HG03354 (cell line): Measurements from ENCODE around the gene ST3GAL5.

Experiments used
- ATAC-seq: cut with Tn5 transposase; IDR thresholded peaks from one replicate; pipeline ENCODE4 v1.9.1; 2021; ENCODE audit warnings: mild to moderate bottlenecking; ENCODE audit not compliant: unreplicated experiment, poor library complexity, severe bottlenecking

ST3GAL5 gene

DNA sequence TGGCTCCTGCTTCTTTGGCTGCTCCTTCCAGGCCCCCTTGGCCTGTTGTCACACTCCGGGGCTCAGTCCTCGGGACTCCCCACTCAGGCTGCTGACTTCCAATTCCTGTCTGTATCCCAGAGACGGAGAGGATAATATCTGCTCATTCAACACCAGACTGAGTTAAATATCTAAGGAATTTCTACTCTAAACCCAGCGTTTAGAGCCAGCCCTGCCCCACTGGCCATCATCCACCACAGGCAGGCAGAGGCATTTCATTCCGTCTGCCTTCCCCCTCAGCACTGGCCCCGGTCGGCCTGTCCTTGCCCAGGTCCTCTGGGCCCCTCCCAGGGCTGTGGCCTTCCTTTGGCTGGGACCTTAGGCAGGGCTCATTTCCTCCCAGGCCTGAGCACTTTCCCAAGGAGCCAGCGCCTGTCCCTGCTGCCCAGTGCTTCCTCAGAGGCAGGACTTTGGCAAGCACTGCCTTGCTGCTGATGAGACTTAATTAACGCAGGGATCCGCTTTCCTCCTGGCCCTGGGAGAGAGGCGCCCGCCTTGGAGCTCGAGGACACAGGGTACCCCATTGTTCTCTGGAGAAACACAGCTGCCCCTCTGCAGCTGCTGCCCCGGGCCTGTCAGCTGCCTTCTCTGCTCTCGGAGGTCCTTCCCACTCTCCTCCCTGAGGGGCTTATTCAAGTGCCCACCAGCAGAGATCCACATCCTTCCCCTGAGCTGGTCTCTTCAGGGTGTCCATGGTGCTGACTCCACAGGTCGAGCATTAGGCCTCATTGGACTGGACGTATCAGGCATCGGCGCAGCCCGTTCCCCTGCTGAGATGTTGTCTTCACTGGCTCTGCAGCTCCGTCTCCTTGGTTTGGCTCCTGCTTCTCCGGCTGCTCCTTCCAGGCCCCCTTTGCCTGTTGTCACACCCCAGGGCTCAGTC is 92.2 kb downstream of the ST3GAL5 start:
- ATAC-seq: no peak

DNA sequence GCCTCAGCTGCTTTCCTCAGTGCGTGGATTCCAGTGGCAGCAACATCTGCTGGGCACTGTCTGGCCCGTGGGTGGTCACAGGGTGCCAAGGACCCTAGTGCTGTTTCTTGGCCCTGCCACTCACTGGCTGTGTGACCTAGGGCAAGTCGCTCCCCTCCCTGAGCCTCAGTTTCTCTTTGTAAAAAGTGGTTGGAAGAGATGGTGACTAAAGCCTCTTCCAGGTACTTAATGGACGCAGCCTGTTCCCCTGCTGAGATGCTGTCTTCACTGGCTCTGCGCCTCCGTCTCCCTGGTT is 92.8 kb downstream of the ST3GAL5 start:
- no peak for ATAC-seq

DNA sequence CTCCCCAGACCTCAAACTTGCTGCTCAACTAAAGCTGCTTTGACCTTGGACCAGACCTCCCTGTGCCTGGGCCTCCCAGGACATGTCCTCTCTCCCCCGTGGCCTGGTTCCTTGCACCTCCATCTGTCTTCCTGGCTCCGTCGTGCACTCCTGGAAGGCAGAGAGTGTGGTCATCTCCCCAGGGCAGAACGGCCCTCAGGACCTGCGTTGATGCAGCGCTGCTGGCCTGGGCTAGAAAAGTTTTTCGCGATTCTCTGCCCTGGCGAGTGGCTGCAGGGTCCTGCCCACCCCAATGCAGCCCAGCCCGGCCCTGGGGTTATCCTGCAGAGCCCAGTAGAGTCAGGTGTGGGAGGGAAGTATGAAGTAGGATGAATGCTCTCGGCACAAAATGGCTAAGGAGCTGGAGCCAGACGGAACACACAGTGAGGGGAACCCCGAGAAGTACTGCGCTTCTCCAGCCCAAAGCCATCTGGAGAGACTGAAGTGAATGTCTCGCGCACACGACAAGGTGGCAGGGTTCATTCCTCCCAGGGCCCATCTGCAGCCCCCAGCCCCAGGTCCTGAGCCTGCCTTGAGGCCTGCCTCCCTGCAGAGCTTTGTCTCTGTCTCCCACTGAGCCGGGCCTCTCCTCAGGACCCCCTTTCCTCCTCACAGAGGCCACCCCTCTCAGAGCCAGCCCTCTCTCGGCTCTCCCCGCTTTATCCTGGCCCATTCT is 93.3 kb downstream of the ST3GAL5 start:
- ATAC-seq: no peak

DNA sequence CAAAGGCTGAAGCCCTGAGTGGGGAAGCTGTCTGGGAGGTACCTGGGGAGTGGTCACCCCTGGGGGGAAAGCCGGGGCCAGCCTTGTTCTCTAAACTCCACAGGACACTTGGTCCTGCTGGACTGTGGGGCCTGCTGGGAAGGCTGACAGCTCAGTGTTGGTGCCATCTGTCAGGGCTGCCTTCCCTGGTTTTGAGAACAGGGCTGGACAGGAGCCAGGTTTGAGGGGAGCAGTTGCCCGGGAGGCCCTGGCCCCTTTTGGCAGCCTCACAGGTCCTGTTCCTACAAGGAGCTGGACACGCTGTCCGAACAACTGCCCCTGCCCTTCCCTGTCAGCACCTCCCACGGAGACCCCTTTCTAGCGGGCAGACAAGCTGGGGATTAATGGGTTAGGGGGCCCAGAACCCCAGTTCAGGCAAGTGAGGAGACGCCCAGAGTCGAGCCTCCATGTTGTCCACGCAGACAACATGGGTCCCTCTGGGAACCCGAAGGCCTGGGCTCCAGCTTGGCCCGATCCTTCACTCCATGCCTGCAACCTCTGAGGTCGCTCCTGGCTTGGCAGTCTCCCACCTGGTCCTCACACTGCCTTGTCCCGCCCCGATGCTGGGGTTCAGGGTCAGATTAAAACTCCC is 94.2 kb downstream of the ST3GAL5 start:
- no peak for ATAC-seq

DNA sequence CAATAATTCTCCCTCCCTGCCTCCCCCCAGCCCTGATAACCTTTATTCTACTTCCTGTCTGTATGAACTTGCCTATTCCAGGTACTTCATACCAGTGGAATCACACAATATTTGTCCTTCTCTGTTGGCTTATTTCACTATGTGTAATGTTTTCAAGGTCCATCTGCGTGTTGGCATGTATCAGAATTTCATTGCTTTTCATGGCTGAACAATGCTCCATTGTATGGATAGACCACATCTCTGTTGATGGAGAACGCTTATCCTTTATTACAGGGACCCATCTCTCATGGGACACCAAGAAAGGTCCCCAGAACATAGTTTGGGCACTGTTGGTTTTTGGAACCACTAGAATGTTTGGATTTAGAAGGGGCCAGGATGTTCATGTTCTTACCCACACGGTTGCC is 94.8 kb downstream of the ST3GAL5 start:
- ATAC-seq: no peak

DNA sequence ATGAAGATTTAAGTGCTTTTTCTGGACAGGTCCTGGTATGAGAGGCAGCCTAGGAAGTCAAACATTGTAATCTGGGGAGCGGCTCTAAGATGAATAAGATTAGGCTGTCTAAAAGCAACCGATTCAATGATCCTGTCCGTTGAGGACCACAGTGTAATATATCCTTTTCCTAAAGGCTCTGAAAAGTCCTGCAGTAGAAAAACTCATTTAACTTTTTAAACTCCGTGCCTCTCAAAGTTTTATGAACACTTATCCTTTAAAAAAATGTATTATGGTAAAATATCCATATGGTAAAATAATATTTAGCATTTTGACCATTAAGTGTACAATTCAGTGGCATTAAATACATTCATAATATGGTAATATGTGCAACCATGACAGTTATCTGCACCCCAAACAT is 95.2 kb downstream of the ST3GAL5 start:
- ATAC-seq: no peak

DNA sequence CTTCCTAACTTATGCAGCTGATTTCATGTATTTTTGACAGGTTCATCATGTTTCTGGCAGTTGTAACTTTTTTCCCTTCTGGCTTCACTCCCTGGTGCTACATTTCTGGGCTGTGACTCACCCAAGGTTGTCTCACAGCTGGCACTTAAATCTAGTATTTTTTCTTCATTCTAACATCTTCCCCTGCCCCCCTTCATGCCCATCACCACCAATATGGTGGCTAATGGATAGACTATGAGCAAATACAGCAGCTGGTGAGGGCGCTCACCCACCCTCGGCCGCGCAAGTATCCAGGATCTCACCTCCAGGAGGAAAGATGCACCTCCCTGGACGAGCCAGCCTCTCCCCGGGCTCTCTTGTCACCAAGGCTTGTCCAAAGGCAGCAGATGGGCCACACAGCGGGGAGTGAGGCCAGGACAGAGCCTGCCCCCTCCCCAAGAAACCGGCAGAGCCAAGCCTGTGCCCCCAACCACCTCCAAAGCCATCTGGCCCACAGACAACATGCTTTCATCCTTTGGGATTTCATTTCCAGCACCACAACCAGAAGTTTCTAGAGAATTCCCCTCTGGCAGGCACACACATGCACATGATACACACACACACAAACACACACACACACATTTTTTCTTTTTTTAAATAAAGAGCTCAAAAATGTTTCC is 95.9 kb downstream of the ST3GAL5 start:
- ATAC-seq: no peak

DNA sequence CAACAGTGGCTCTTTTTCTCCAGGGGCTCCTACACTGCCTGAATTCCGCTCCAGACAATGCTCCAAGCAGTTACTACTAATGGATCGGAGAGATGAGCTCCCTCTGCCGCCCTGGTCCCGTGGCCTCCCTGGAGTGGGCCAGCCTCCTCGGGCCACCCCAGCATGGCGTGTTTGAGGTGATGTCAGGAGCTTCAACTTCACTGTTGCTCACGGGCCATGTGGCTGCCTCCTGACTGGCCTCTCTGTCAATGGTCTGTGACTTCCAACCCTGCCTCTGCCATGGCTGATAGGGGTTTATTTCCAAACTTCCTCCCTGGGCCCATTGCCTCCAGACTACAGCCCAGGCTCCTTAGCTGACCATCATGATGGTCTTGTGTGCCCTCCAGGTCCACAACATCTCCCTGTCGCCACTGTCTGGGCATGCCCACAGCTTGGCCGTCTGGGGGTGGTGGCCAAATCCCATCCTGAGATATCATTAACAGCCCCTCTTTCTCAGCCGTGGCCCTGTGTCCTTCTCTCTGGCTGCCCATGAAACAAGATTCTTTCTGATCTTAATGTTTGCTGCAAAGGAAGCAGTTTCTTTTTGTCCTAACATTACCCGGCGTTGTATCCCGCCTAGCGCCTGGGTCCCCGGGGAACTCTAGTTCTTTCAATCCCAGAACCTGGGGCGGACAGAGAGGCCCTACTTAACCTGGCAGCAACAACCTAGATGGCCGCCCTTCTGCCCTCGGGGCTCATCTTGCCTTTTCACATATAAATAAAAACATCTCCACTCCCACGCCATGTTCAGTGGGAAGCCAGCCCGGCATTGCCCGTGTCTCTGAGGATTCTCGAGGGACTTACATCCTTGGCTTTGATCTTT is 96.9 kb downstream of the ST3GAL5 start:
- no peak for ATAC-seq

DNA sequence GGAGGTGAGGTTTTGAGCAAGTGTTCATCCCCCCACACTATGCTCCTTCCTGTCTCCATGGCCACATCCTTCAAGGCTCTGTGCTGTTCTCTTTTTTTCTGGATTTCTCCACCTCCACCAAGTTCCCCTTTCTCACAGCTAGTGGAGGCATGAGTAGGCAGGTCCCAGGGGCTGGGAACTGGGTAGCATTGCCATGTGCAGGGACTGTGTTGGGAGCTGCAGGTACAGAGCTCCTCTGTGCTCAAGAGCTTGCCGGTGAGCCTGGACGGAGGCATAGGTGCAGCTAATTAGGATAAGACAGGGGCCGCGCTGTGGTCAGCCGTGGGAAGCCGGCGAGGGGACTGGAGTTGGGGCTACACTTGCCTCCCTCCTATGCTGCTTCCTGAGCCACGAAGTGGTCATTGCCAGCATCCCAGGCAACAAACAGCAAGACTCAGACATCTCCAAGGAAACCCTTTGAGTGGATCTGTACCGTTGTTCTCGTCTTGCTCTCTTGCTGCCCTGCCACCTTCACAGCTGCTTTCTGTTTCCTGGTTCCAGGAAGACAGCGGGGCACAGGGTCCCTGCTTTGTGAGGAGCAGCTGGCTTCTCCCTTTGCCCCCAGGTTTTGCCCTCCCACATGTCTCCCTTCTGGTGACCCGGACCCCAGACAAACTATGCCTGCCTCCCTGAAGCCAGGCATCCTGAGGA is 98.1 kb downstream of the ST3GAL5 start:
- ATAC-seq: no peak

DNA sequence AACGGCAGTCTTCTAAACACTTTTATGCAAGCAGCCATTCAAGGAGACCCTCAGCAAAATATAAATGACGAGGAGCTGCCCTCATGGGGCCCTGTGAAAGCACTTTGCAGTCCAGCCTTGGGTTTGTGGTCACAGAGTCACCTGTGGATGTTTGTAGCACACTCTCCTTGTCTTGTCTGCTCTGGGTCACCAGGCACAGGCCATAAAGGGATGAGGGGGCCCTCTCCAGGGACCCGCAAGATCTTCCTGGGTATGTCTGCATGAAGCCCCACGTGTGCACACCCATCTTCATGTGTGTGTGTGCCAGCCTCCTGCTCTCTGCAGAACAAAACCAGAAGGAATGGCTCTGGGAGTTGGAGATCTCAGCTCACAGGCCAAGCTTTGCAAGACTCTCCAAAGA is 98.8 kb downstream of the ST3GAL5 start:
- no peak for ATAC-seq

DNA sequence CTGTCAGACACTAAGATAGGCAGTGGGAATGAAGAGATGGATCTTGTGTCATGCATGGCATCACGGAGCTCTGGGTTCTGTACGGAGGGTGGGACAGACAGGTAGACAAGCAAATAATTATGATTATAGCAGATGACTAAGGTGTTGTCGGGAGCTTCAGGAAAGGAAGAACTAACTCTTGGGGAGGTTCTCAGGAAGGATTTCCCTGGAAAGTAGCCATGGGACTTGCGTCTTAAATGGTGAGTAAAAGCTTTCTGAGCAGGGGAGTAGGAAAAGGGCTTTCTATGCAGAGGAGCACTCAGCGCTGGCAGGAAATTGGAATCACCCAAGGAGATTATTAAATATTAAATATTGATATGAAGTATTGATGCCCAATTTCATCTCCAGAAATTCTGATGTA is 99.5 kb downstream of the ST3GAL5 start:
- no peak for ATAC-seq

DNA sequence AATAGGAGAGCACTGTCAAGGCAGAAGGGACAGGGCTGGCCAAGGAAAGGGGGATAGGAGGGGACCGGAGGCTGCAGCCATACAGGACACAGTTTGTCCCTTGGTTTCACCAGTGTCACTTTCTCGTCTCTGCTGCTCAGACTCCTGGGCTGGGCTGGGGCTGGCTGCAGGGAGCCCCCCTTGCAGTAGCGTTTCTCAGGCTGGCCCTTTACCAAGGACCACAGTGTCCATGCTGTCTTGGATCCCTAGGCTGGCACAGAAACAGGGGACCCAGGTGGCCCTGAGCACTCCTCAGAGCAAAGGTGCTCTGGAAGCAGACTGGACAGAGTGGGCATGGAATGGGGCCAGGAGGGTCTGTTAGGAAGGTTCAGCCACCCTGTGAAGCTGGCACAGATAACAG is 100.2 kb downstream of the ST3GAL5 start:
- no peak for ATAC-seq

DNA sequence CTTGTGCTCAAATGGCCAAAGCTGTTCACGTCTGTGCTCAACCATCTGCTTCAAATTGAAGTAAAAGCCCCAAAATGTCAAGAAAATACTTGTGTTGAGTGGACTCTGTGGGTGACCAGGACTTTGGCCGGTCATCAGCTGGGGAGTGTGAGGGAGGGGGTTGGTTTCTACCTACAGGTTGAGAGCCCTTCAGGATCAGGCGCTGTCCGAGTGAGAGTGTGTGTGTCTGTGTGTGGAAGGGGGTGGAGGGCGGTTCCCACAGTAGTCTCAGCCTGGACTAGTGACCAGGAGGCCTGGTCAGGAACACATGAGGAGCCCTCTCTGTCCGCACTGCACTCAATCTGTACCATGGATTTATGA is 100.8 kb downstream of the ST3GAL5 start:
- ATAC-seq: no peak

DNA sequence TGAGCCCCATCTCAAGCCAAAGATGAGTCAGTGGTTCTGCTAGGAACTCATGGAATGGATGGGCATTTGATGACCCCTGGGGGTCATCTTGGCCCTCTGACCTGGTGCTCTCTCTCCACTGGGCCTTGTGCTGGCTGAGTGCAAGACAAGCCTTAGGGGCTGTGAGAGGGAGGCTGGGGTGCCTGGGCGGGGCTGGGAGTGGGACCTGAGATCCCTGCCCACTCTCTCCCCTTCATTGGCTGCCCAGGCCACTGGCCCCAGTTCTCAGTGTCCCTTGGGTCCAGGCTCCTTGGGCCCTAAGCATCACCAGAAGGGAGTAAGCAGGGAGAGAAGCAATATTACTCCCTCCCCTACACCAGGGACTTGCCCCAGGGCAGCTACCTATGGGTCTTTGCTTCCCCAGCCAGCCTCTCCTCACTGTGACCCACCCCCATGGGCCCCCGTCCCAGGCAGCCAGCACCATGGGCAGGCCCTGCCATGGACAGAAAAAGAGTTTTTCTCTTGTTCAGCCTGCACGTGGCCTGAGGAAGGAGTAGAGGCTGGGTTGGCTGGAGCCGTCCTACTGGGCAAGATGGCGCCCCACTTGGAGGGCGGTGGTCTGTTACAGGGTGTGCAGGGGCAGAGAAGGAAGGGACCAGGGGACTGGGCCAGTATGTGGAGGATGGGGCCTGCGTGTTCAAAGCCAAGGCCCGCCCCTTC is 101.4 kb downstream of the ST3GAL5 start:
- ATAC-seq: no peak
